ENCODE measurements around the gene P2RY8.
"Not testable (repeated sequence)": the region's sequence is repeated elsewhere in the genome, so short reads cannot be mapped to it uniquely, and the experiment has no call there.

The P2RY8 gene

GRCh38 chrX:1464041-1464970 lies 72.7 kb downstream of the P2RY8 start:
- DNase-seq (ENCODE audit: low spot score) = no peak

DNA sequence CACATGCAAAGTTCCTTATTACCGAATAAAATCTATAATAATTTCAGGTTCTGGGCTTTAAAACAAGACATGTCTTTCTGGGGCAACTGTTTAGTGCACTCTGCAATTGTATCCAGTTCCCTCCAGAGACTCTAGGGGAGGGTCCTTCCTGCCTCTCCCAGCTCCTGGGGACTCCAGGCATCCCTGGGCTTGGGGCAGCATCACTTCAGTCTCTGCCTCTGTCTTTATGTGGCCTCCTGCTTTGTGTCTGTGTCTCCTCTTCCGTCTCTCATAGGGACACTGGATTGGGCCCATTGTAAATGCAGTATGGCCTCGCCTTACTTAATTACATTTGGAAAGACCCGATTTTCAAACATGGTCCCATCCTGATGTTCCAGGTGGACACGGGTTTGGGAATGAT lies 73.4 kb downstream of the P2RY8 start:
- no peak for DNase-seq (ENCODE audit: low spot score)

DNA sequence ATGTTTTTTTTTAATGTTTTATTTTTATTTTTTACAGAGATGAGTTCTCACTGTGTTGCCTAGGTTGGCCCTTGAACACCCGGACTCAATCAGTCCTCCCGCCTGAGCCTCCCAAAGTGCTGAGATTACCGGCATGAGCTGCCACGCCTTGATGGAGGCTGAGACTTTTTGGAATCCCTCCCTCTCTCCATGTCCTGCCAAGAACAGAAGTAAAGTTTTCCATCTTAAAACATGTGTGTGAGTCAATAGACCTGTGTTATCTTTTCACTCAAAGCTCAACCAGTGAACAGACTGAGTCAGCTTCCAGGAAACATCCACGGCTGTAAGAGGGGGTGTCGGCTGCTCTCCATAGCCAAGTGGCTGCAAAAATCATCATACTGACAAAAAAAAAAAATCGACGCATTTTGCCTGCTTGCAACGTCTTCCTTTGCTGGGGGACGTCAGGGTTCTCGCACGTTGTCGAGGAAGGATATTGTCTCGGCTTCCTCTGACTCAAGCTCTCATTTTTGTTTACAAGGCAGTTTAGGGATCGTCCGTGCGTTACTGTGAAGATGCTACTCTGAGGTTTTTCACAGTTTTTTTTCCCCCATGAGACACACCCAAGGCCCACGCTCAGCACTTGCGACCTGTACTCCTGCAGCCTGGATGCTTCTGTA lies 74.3 kb downstream of the P2RY8 start:
- no peak for DNase-seq (ENCODE audit: low spot score)

GRCh38 chrX:1462110-1462509 lies 74.9 kb downstream of the P2RY8 start:
- DNase-seq (ENCODE audit: low spot score) = no peak

- DNase-seq (ENCODE audit: low spot score) = no peak
Measured at GRCh38 chrX:1455948-1456280, 81.1 kb downstream of the P2RY8 start.

- peak; percentile 92 for DNase-seq (ENCODE audit: low spot score)
Measured at GRCh38 chrX:1453951-1454785, 82.8 kb downstream of the P2RY8 start.

DNA sequence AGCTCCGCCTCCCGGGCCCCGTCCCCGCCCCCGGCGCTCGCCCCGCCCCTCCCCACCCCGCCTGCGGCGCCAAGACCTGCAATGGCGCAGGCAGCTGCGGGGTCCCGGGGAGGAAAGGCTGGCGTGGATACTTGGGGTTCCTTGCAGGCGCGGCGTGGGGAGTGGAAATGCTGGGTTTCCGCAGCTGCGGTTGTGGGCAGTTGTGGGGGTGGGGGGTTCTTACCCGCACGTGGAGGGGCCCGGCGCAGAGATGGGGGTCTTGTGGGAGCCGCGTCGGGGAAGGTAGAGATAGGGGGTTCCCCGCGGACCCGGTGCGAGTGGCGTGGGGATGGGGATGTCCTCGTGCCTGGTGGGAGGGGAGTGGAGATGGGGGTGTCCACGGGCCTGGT lies 83.6 kb downstream of the P2RY8 start:
- peak; percentile 93 for DNase-seq (ENCODE audit: low spot score)

DNA sequence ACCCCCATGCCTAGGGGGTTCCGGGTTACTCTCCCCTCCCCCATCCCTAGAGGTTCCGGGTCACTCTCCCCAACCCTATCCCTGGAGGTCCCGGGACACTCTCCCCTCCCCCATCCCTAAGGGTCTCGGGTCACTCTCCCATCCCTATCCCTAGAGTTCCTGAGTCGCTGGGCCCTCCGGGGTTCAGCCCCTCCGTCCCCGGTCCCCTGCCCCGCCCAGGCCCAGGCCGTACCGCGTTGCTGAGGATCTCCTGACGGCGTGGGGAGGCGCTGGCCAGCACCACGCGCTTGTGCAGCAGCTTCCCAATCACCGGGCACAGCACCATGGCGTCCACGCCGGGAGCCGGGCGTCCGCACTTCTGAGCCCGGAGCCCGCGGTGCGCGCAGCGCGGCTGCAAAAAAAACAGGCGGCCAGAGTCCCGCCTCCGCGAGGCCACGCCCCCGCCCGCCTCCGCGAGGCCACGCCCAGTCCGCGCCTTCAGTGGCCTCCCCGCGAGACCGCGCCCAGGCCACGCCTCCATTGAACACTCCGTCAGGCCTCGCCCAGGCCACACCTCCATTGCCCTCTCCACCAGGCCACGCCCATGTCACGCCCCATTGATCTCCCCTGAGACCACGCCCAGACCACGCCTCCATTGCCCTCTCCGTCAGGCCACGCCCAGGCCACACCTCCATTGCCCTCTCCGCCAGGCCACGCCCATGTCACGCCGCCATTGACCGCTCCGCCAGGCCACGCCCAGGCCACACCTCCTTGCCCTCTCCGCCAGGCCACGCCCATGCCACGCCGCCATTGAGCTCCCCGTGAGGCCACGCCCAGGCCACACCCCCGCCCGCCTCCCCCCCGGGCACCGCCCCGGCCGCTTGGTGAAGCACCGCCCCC lies 84.2 kb downstream of the P2RY8 start, which contains the start of gene ASMTL:
ASMTL (minus strand) TSS at position 394 of the 879 bp plus-strand sequence; CDS start at position 325, 69 bp downstream.
- DNase-seq (ENCODE audit: low spot score) = peak; percentile 95

GRCh38 chrX:1451661-1452515 lies 85.1 kb downstream of the P2RY8 start:
- no peak for DNase-seq (ENCODE audit: low spot score)

DNA sequence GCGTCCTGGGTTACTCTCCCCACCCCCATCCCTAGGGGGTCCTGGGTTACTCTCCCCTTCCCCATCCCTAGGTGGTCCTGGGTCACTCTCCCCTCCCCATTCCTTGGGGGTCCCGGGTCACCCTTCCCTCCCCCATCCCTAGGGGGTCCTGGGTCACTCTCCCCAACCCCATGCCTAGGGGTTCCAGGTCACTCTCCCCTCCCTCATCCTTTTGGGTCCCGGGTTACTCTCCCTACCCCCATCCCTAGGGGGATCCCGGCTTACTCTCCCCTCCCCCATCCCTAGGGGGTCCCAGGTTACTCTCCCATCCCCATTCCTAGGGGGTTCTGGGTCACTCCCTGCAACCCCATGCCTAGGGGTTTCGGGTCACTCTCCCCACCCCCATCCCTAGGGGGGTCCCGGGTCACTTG lies 85.7 kb downstream of the P2RY8 start:
- DNase-seq (ENCODE audit: low spot score) = no peak

- no peak for DNase-seq (ENCODE audit: low spot score)
Measured at GRCh38 chrX:1450361-1451161, 86.4 kb downstream of the P2RY8 start.

DNA sequence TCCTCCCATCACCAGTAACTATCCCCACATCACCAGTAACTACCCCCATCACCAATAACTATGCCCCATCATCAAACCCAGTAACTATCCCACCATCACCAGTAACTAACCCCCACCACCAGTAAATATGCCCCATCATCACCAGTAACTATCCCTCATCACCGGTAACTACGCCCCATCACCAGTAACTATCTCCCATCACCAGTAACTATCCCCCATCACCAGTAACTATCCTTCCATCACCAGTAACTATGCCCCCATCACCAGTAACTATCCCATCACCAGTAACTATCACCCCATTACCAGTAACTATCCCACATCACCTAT lies 87.2 kb downstream of the P2RY8 start:
- no peak for DNase-seq (ENCODE audit: low spot score)

- no peak for DNase-seq (ENCODE audit: low spot score)
Measured at GRCh38 chrX:1449036-1449822, 87.8 kb downstream of the P2RY8 start.

DNA sequence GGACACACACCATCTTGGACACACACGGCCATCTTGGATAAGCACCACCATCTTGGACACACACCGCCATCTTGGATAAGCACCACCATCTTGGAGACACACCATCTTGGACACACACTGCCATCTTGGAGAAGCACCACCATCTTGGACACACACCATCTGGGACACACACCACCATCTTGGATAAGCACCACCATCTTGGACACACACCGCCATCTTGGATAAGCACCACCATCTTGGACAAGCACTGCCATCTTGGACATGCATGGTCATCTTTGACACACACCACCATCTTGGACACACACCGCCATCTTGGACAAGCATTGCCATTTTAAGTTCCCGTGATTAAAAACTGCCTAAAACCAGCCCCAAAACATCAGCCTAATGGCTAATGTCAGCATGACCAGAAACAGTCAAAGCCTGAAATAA lies 88.4 kb downstream of the P2RY8 start:
- DNase-seq (ENCODE audit: low spot score) = not testable (repeated sequence)

DNA sequence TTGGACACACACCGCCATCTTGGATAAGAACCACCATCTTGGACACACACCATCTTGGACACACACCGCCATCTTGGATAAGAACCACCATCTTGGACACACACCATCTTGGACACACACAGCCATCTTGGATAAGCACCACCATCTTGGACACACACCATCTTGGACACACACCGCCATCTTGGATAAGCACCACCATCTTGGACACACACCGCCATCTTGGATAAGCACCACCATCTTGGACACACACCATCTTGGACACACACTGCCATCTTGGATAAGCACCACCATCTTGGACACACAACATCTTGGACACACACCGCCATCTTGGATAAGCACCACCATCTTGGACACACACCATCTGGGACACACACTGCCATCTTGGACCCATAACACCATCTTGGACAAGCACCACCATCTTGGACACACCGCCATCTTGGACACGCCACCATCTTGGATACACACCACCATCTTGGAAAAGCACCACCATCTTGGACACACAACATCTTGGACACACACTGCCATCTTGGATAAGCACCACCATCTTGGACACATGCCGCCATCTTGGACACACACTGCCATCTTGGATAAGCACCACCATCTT lies 88.9 kb downstream of the P2RY8 start:
- DNase-seq (ENCODE audit: low spot score) = not testable (repeated sequence)

- peak; percentile 2 for DNase-seq (ENCODE audit: low spot score)
Measured at GRCh38 chrX:1446984-1447968, 89.7 kb downstream of the P2RY8 start.

All from iPS-NIHi11 (cell line).